NCI-H345 treated with DMSO at 0.1 percent for 48 hours (cell line): ENCODE results near the gene SBF2.
"Not testable (repeated sequence)": the region's sequence is repeated elsewhere in the genome, so short reads cannot be mapped to it uniquely, and the experiment has no call there.

ENCODE experiments used
- DNase-seq: peaks from one replicate; lab custom pipeline; 2025; ENCODE audit not compliant: unreplicated experiment; lab: John Stamatoyannopoulos, UW

The SBF2 gene

GRCh38 chr11:10122326-10123197, 171.5 kb downstream of the SBF2 start:
- no peak for DNase-seq

- DNase-seq = no peak
These were observed 175.2 kb downstream of the SBF2 start for GRCh38 chr11:10118865-10119264.

GRCh38 chr11:10117709-10118351, 176.2 kb downstream of the SBF2 start:
- DNase-seq = no peak

- DNase-seq = no peak
These were observed 177.4 kb downstream of the SBF2 start for GRCh38 chr11:10116588-10116987.

GRCh38 chr11:10114593-10115404, 179.2 kb downstream of the SBF2 start:
- no peak for DNase-seq

- no peak for DNase-seq
These were observed 180.2 kb downstream of the SBF2 start for GRCh38 chr11:10113852-10114251.

- no peak for DNase-seq
These were observed 184.2 kb downstream of the SBF2 start for GRCh38 chr11:10109806-10110205.

GRCh38 chr11:10108915-10109680, 184.9 kb downstream of the SBF2 start:
- DNase-seq = no peak

- DNase-seq = no peak
These were observed 186.5 kb downstream of the SBF2 start for GRCh38 chr11:10107497-10107896.

GRCh38 chr11:10097615-10098014, 196.4 kb downstream of the SBF2 start:
- no peak for DNase-seq

GRCh38 chr11:10096987-10097386, 197.0 kb downstream of the SBF2 start:
- DNase-seq = no peak

GRCh38 chr11:10095412-10096208, 198.4 kb downstream of the SBF2 start:
- no peak for DNase-seq

- DNase-seq = no peak
These were observed 201.6 kb downstream of the SBF2 start for GRCh38 chr11:10092426-10092825.

GRCh38 chr11:10091314-10092045, 202.5 kb downstream of the SBF2 start:
- no peak for DNase-seq

- DNase-seq = not testable (repeated sequence)
These were observed 206.1 kb downstream of the SBF2 start for GRCh38 chr11:10087923-10088225.

GRCh38 chr11:10087186-10087922, 206.7 kb downstream of the SBF2 start:
- no peak for DNase-seq

GRCh38 chr11:10080138-10080537, 213.9 kb downstream of the SBF2 start:
- no peak for DNase-seq

GRCh38 chr11:10076458-10077141, 217.4 kb downstream of the SBF2 start:
- DNase-seq = no peak
